OCI-LY7 (cell line): ENCODE measurements around the gene SLC13A5. TPM values are rescaled to one million over a fixed set of nuclear protein-coding genes. Genes with fewer than 3 reads are reported as not detected.

Experiments
- BruUV-seq: library from RNA; stranded (reverse); fragments of 400-500 nt; replicated peaks from 2 replicates; lab custom pipeline; 2021; lab: Mats Ljungman, UMichigan
- CTCF ChIA-PET: fragments of 300-600 bp; sonication (Branson Sonifier 250); formaldehyde crosslinking; loops from one replicate; lab custom pipeline; 2022; ENCODE audit warnings: antibody characterized with exemption; ENCODE audit not compliant: unreplicated experiment; lab: Charles Lee
- POLR2A ChIA-PET: fragments of 300-600 bp; sonication (Branson Sonifier 250); formaldehyde crosslinking; loops from one replicate; lab custom pipeline; 2022; ENCODE audit warnings: antibody characterized with exemption; lab: Charles Lee
- DNase-seq: peaks from one replicate; pipeline ENCODE4 v3.0.0-alpha.2; 2015; ENCODE audit warnings: low spot score
- H2AFZ ChIP-seq: fragments of 200-600 bp; sonication (generic), shearing (Covaris generic); 2 replicates; pipeline ENCODE4 v1.6.1; 2014; ENCODE audit warnings: mild to moderate bottlenecking, antibody characterized with exemption, low read length, moderate library complexity
- H3K27ac ChIP-seq: fragments of 200-600 bp; sonication (generic); 2 replicates; pipeline ENCODE4 v1.5.1; 2014; ENCODE audit warnings: mixed run types, low read depth, mild to moderate bottlenecking, moderate library complexity, low read length, inconsistent platforms; ENCODE audit not compliant: poor library complexity, severe bottlenecking
- H3K36me3 ChIP-seq: fragments of 200-600 bp; sonication (generic); 2 replicates; pipeline ENCODE4 v1.6.1; 2014; ENCODE audit warnings: mild to moderate bottlenecking, antibody characterized with exemption, low read length, moderate library complexity, mixed read lengths; ENCODE audit not compliant: insufficient read depth
- H3K4me1 ChIP-seq: fragments of 200-600 bp; sonication (generic); 2 replicates; pipeline ENCODE4 v1.5.1; 2014; ENCODE audit warnings: mild to moderate bottlenecking, low read length; ENCODE audit not compliant: insufficient read depth, poor library complexity, severe bottlenecking
- H3K4me2 ChIP-seq: fragments of 200-600 bp; sonication (generic); 2 replicates; pipeline ENCODE4 v1.6.1; 2014; ENCODE audit warnings: mild to moderate bottlenecking, low read length
- H3K4me3 ChIP-seq: fragments of 200-600 bp; sonication (generic); 2 replicates; pipeline ENCODE4 v1.5.1; 2014; ENCODE audit warnings: mild to moderate bottlenecking, low read depth, low read length; ENCODE audit not compliant: poor library complexity, severe bottlenecking
- H3K79me2 ChIP-seq: fragments of 200-600 bp; sonication (generic); 2 replicates; pipeline ENCODE4 v1.6.1; 2016; ENCODE audit warnings: low read depth, mild to moderate bottlenecking, low read length, moderate library complexity, mixed read lengths; ENCODE audit not compliant: insufficient read depth
- H3K9me2 ChIP-seq: fragments of 200-600 bp; sonication (generic); 2 replicates; pipeline ENCODE4 v1.6.1; 2016; ENCODE audit warnings: mild to moderate bottlenecking, low read length, mixed read lengths; ENCODE audit not compliant: insufficient read depth
- H3K9me3 ChIP-seq: fragments of 200-600 bp; sonication (generic); 2 replicates; pipeline ENCODE4 v1.6.1; 2014; ENCODE audit warnings: mild to moderate bottlenecking, mixed run types, low read length, mixed read lengths
- H4K20me1 ChIP-seq: fragments of 200-600 bp; sonication (generic); 2 replicates; pipeline ENCODE4 v1.6.1; 2014; ENCODE audit warnings: mild to moderate bottlenecking, antibody characterized with exemption, low read length, moderate library complexity, mixed read lengths; ENCODE audit not compliant: insufficient read depth
- CTCF ChIP-seq: fragments of 200-600 bp; sonication (generic); conservative IDR thresholded peaks from 2 replicates; pipeline ENCODE4 v1.5.1; 2014; ENCODE audit warnings: mild to moderate bottlenecking, antibody characterized with exemption, low read length, moderate library complexity, mixed read lengths
- EZH2phosphoT487 ChIP-seq: fragments of 200-600 bp; sonication (generic); IDR thresholded peaks from 2 replicates; pipeline ENCODE4 v1.6.1; 2018; ENCODE audit warnings: low read depth, borderline replicate concordance, mild to moderate bottlenecking, mixed run types, antibody characterized with exemption, low read length, moderate library complexity, mixed read lengths
- intact Hi-C: fragments of 100-400 bp; cut with micrococcal nuclease; formaldehyde crosslinking; loops from one replicate; pipeline ENCODE4 v1.10.0; 2022; ENCODE audit not compliant: unreplicated experiment
- total RNA-seq, 2 experiments: library from RNA; depleted of rRNA in 1 of 2; stranded (reverse); fragments of >200 nt in 1 of 2; shearing (Covaris generic) in 1 of 2; gene quantifications; 2 replicates each; pipeline ENCODE4 v1.2.3, GENCODE V29; 2014 to 2022

Gene SLC13A5
- total RNA-seq, 2 experiments from 2014 or later, result not detected

- H3K4me3 ChIP-seq, result no peak overlapping the region
- BruUV-seq, result no TSS peak
- ChIA-PET POLR2A (no interaction called here), CTCF (no interaction called here)
- intact Hi-C loops, result no loop called here
- no peaks in the 10 kb centered on the region for H3K79me2 ChIP-seq
- H2AFZ ChIP-seq, result no peak overlapping the region
- TF ChIP-seq EZH2phosphoT487 (no peak), CTCF (no peak)
- DNase-seq, result no peak
- no peaks in the 10 kb centered on the region for H3K4me1 ChIP-seq
- no peaks in the 10 kb centered on the region for H3K9me3 ChIP-seq
- H4K20me1 ChIP-seq, result no peaks in the 10 kb centered on the region
- no peaks in the 10 kb centered on the region for H3K36me3 ChIP-seq
- H3K27ac ChIP-seq, result no peak overlapping the region
- no peak overlapping the region for H3K4me2 ChIP-seq
- no peaks in the 10 kb centered on the region for H3K9me2 ChIP-seq
Observed at GRCh38 chr17:6711081-6711674, 2.0 kb downstream of the SLC13A5 start.

- TF ChIP-seq EZH2phosphoT487, result no peak
- no peak for TF ChIP-seq CTCF
- BruUV-seq, result no TSS peak
- Histone ChIP-seq H3K9me2 (no peaks in the 10 kb centered on the region), H3K36me3 (no peaks in the 10 kb centered on the region), H3K4me1 (no peaks in the 10 kb centered on the region), H2AFZ (no peak overlapping the region), H3K79me2 (no peaks in the 10 kb centered on the region), H4K20me1 (no peaks in the 10 kb centered on the region), H3K27ac (no peak overlapping the region), H3K4me2 (no peak overlapping the region), H3K4me3 (no peak overlapping the region), H3K9me3 (no peaks in the 10 kb centered on the region)
- DNase-seq, result no peak
- intact Hi-C loops, result no loop called here
- CTCF ChIA-PET, result no interaction called here
- POLR2A ChIA-PET, result no interaction called here
Observed at GRCh38 chr17:6710317-6710716, 2.9 kb downstream of the SLC13A5 start.

GRCh38 chr17:6708357-6708961, 4.7 kb downstream of the SLC13A5 start:
- Histone ChIP-seq H2AFZ (no peak overlapping the region), H4K20me1 (no peaks in the 10 kb centered on the region), H3K4me2 (no peak overlapping the region), H3K4me1 (no peaks in the 10 kb centered on the region), H3K79me2 (no peaks in the 10 kb centered on the region), H3K27ac (no peak overlapping the region), H3K36me3 (no peaks in the 10 kb centered on the region), H3K9me2 (no peaks in the 10 kb centered on the region), H3K9me3 (no peaks in the 10 kb centered on the region), H3K4me3 (no peak overlapping the region)
- ChIA-PET POLR2A (no interaction called here), CTCF (no interaction called here)
- TF ChIP-seq CTCF, result no peak
- TF ChIP-seq EZH2phosphoT487, result no peak
- BruUV-seq, result no TSS peak
- DNase-seq, result no peak
- intact Hi-C loops, result no loop called here
